IPS-20b (cell line): ENCODE results near the gene ZNF730.
"Not testable (repeated sequence)": the region's sequence is repeated elsewhere in the genome, so short reads cannot be mapped to it uniquely, and the experiment has no call there.

Experiments
- H3K27ac ChIP-seq: one replicate; pipeline ENCODE4 v1.5.1; 2013; ENCODE audit warnings: low read length
- H3K27me3 ChIP-seq: 2 replicates; pipeline ENCODE4 v1.6.1; 2013; ENCODE audit warnings: mild to moderate bottlenecking, low read length, inconsistent platforms; ENCODE audit not compliant: insufficient read depth
- H3K36me3 ChIP-seq: 2 replicates; pipeline ENCODE4 v1.6.1; 2013; ENCODE audit warnings: low read depth, mild to moderate bottlenecking, inconsistent platforms, low read length, moderate library complexity; ENCODE audit not compliant: insufficient read depth
- H3K4me1 ChIP-seq: 2 replicates; pipeline ENCODE4 v1.6.1; 2013; ENCODE audit warnings: mild to moderate bottlenecking, control low read depth, inconsistent platforms, low read length, moderate library complexity; ENCODE audit not compliant: insufficient read depth
- H3K4me3 ChIP-seq: 2 replicates; pipeline ENCODE4 v1.5.1; 2013; ENCODE audit warnings: mild to moderate bottlenecking, low read length, inconsistent platforms
- H3K9ac ChIP-seq: 2 replicates; pipeline ENCODE4 v1.6.1; 2013; ENCODE audit warnings: low read depth, mild to moderate bottlenecking, inconsistent platforms, low read length, moderate library complexity
- H3K9me3 ChIP-seq: 2 replicates; pipeline ENCODE4 v1.6.1; 2013; ENCODE audit warnings: mild to moderate bottlenecking, low read depth, low read length, inconsistent platforms; ENCODE audit not compliant: insufficient read depth

Gene ZNF730

DNA sequence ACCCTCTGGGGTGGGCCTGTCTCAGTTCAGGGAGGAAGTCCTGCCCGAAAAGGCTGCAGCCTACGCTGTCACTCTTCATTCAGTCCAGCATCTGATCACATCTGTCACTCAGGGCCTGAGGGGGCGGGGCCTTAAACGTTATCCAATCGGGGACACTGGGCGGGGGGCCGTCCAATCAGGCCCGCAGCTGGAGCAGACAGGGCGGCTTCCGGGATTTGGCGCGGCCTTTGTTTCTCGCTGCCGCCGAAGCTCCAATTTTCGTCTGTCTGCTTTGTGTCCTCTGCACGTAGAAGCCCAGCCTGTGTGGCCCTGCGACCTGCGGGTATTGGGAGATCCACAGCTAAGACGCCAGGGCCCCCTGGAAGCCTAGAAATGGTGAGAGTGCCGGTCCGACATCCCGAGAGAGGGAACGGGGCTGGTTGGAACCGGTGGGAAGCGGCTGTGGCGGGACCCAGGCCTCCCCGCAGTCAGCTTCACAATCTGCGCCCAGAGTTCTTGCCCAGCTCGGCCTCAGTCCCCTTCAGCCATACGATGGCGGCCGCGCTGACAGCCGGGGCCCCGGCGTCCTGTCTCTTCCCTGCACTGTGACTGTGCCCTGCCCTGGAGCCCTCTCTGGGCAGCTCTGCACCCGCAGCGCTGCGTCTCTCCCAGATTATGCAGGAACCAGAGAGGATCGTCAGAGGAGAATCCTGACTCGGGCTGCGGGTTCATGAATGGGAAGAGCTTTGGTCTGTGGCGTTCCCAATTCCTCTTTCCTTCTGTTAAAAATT is at the start of gene ZNF730:
TSS of gene ZNF730 (plus strand) at position 224 of the 770 bp plus-strand sequence. CDS start at position 373, 149 bp downstream.
- Histone ChIP-seq H3K36me3 (peaks cover 23% of the 10 kb centered on the region), H3K27me3 (no peaks in the 10 kb centered on the region), H3K9me3 (no peaks in the 10 kb centered on the region), H3K9ac (peak within 1 kb of the TSS; percentile 95), H3K27ac (peak within 1 kb of the TSS; percentile 93), H3K4me1 (peaks cover 13% of the 10 kb centered on the region; the same call in 1 of the 2 replicates), H3K4me3 (peak within 1 kb of the TSS; percentile 86)

DNA sequence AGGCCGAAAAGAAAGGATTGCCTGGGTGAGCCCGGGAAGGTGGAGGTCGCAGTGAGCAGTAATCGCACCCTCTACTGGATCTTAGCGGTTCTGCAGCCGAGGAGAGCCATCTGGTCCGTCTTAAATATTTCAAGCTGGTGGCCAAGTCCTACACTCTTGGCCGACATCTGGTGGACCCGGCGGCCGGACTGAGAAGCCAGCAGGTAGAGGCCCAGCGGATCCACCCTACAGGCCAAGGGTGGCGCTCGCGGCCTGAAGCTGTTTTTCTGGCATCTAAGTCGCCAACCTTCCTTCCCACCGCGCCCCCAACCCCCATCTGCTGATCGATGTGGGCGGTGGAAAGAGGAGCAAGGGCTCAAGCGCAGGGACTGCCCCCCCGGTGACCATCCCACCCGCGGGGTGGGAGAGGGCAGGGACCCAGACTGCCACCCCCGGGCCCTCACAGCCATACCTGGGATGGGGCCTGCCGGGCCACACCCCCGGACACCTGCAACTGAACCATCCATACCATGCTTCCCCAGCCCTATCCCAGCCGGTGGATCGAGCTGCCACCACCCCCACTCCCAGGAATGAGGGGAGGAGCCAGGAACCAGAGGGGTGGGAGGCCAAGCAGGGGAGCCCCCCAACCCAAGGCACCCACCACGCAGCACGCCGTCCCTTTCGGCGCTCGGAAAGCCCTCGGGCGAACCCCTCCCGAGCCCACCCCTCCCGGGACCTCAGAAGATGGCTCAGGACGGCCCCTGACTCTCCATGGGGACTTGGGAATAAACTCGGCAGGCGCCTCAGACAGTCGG is 46.3 kb upstream of the ZNF730 start:
- H3K27ac ChIP-seq: no peak overlapping the region
- H3K4me1 ChIP-seq: no peaks in the 10 kb centered on the region
- H3K27me3 ChIP-seq: no peaks in the 10 kb centered on the region; the same call in 1 of the 2 replicates
- peaks cover 47% of the 10 kb centered on the region for H3K9me3 ChIP-seq
- H3K36me3 ChIP-seq: no peaks in the 10 kb centered on the region
- H3K4me3 ChIP-seq: no peak overlapping the region
- H3K9ac ChIP-seq: no peak overlapping the region

DNA sequence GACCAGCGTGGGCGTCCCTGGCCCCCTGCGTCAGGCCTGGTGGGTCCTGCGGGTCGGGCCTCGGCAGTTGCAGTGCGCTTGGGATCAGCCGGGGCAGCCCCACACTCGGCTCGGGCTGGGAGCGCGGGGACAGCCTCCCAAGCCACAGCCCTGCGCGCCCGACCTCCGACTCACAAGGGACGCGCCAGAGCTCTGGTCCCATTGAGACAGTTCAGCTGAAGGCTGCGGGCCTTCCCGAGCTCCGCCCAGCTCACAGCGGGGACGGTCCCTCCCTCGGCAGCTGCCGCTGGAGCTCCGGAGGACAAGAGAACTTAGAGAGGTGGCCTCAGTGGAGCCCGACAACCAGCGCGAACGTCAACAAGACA is 45.7 kb upstream of the ZNF730 start:
- peaks cover 2% of the 10 kb centered on the region; the same call in 1 of the 2 replicates for H3K36me3 ChIP-seq
- H3K9ac ChIP-seq: no peak overlapping the region
- H3K9me3 ChIP-seq: peaks cover 41% of the 10 kb centered on the region
- H3K27ac ChIP-seq: no peak overlapping the region
- no peak overlapping the region for H3K4me3 ChIP-seq
- no peaks in the 10 kb centered on the region; the same call in 1 of the 2 replicates for H3K27me3 ChIP-seq
- H3K4me1 ChIP-seq: no peaks in the 10 kb centered on the region

DNA sequence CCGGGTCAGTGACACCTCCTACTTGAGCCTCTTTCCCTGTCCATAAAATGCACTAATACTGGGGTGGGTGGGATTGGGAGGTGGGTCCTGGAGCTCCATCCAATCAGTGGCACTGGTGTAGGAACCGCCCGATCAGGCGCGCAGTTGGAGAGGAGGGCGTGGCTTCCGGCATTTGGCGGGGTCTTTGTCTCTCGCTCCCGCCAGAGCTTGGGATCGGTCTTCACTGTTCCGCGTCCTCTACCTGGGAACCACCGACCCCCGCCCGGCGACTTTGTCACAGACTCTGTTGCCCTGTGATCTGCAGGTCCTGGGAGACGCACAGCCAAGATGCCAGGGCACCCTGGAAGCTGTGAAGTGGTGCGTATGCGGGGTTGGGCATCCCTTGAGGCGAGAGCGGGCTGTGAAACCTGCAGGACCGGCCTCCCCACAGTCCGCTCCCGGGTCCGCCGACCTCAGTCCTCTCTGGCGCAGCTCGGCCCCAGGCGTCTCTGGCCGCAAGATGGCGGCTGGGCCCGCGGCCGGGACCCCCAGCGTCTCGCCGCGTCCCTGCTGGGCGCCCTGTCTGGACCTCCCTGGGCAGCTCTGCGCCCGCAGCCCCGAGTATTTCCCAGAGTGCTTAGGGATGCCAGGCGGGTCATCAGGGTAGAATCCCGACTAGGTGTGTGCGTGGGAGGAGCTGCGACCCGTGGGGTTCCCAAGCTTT is 41.6 kb upstream of the ZNF730 start:
- peaks cover 23% of the 10 kb centered on the region; the same call in 1 of the 2 replicates for H3K36me3 ChIP-seq
- H3K27ac ChIP-seq: peak overlapping the region; percentile 99
- H3K4me1 ChIP-seq: peaks cover 8% of the 10 kb centered on the region
- H3K9me3 ChIP-seq: peaks cover 8% of the 10 kb centered on the region; the same call in 1 of the 2 replicates
- no peaks in the 10 kb centered on the region; the same call in 1 of the 2 replicates for H3K27me3 ChIP-seq
- peak overlapping the region; percentile 99 for H3K9ac ChIP-seq
- peak overlapping the region; percentile 100 for H3K4me3 ChIP-seq

DNA sequence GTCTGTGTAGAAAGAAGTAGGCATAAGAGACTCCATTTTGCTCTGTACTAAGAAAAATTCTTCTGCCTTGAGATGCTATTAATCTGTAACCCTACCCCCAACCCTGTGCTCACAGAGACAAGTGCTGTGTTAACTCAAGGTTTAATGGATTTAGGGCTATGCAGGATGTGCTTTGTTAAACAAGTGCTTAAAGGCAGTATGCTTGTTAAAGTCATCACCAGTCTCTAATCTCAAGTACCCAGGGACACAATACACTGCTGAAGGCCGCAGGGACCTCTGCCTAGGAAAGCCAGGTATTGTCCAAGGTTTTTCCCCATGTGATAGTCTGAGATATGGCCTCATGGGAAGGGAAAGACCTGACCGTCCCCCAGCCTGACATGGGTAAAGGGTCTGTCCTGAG is 39.0 kb upstream of the ZNF730 start:
- not testable (repeated sequence) for H3K4me1 ChIP-seq, H3K9me3 ChIP-seq, H3K27ac ChIP-seq, H3K27me3 ChIP-seq
- Histone ChIP-seq H3K36me3 (peaks cover 49% of the 10 kb centered on the region), H3K4me3 (peak overlapping the region; percentile 100; the same call in 1 of the 2 replicates), H3K9ac (peak overlapping the region; percentile 37; the same call in 1 of the 2 replicates)

DNA sequence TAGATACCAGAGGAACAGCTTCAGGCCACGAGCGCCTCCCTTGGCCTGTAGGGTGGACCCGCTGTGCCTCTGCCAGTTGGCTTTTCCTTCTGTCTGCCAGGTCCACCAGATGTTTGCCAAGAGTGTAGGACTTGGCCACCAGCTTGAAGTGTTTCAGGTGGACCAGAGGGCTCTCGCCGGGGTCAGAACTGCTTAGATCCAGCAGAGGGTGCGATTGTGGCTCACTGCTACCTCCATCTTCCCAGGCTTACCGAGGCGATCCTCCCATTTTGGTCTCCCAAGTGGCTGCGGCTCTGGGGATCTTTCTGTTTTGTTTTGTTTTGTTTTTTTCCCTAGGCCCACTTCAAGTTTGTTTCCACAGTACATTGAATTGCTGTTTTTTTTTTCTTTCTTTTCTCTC is 23.0 kb upstream of the ZNF730 start:
- Histone ChIP-seq H3K36me3 (peaks cover 94% of the 10 kb centered on the region), H3K9me3 (peaks cover 25% of the 10 kb centered on the region)

DNA sequence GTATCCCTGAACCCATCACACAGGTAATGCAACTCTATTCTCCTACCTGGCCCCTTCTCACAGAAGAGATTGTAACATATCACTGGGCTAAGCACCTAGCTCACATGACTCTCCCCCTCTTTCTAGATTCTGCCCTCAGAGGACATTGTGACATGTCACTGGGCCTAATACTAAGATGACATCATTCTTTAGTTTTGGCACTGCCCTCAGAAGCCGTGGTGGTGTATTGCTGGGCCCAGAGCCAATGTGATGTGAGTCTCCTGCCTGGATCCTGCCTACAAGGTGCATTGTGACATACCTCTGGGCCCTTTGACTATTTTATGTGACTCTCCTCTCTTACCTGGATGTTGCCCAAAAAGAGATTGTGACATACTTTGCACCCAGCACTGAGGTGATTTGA is 21.4 kb upstream of the ZNF730 start:
- H3K4me3 ChIP-seq: no peak overlapping the region
- H3K9ac ChIP-seq: no peak overlapping the region
- no peaks in the 10 kb centered on the region for H3K4me1 ChIP-seq
- H3K9me3 ChIP-seq: peaks cover 12% of the 10 kb centered on the region
- peaks cover 94% of the 10 kb centered on the region for H3K36me3 ChIP-seq
- H3K27ac ChIP-seq: no peak overlapping the region
- no peaks in the 10 kb centered on the region for H3K27me3 ChIP-seq

More for the DNA sequence above, 23.0 kb upstream of the ZNF730 start:
- Histone ChIP-seq H3K27me3 (no peaks in the 10 kb centered on the region), H3K9ac (no peak overlapping the region), H3K27ac (no peak overlapping the region), H3K4me1 (no peaks in the 10 kb centered on the region), H3K4me3 (no peak overlapping the region)

DNA sequence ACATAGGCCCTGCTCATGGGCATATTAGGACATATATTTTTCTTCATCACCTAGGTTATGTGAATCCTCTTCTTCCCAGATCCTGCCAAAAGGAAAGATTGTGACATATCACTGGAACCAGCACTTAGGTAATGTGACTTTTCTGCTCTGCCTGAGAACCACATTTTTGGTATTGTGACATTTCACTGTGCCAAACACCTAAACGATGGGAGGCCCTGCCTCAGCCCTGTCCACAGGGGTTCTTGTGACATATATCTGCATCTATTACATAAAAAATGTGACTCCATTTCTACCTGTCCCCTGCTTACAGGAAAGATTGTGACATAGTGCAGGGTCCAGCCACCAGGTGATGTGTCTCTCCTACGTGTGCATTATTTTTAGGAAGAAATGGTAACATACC is 18.5 kb upstream of the ZNF730 start:
- Histone ChIP-seq H3K36me3 (peaks cover 96% of the 10 kb centered on the region), H3K9me3 (no peaks in the 10 kb centered on the region), H3K4me1 (no peaks in the 10 kb centered on the region), H3K4me3 (no peak overlapping the region), H3K9ac (no peak overlapping the region), H3K27me3 (no peaks in the 10 kb centered on the region), H3K27ac (no peak overlapping the region)

DNA sequence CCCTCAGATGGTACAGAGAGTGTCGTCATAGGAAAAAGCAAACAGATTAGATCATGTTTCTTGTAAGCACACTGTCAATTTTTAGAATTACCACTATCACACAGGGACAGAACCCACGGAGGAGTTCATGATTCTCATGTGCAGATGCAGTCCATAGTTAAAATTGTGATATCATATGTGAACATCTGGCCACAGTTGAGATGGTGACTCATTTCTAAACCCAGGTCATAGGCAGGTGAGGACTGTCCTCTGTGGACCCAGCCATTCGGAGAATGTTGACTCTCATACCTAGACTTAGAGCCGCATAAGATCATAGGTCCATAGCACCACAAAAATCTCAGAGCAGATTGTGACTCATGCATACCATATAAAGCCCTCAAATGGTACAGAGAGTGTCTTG is 17.8 kb upstream of the ZNF730 start:
- no peak overlapping the region for H3K27ac ChIP-seq
- H3K27me3 ChIP-seq: no peaks in the 10 kb centered on the region
- H3K9me3 ChIP-seq: no peaks in the 10 kb centered on the region
- no peak overlapping the region for H3K4me3 ChIP-seq
- H3K4me1 ChIP-seq: no peaks in the 10 kb centered on the region
- H3K9ac ChIP-seq: no peak overlapping the region
- H3K36me3 ChIP-seq: peaks cover 97% of the 10 kb centered on the region

DNA sequence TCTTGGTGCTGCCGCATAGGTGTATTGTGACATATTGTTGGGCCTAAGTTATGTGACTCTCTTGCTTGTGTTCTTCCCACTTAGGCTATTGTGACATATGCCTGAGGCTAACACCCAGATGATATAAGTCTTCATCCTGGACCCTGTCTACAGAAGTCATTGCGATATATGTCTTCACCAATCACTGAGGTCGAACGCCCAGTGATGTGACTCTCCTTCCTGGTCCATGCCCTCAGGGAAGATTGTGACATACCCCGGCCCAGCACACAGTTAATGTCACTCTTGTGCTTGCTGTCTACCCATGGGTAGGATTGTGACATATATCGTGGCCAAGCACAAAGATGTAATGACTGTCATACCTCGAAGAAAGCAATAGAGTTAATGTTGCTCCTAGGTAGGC is 16.9 kb upstream of the ZNF730 start:
- Histone ChIP-seq H3K36me3 (peaks cover 98% of the 10 kb centered on the region), H3K4me3 (no peak overlapping the region), H3K4me1 (no peaks in the 10 kb centered on the region), H3K9ac (no peak overlapping the region), H3K27me3 (no peaks in the 10 kb centered on the region), H3K9me3 (no peaks in the 10 kb centered on the region), H3K27ac (no peak overlapping the region)

DNA sequence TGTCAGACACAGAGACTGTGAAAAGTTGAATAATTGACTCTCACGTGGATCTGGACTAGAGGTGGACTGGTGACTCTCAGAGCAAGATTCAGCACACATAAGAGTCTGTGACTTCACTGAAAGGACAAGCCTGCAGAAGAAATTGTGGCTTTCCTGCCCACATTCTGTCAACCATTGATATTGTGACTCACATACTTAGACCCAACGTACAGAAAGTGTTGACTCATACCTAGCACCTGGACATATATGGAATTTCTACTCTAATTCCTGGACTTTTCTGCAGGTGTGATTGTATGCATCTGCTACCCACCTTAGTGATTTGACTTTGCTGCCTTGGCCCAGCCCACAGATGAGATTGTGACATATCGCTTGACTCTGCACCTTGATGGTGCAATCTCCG is 15.6 kb upstream of the ZNF730 start:
- H3K27ac ChIP-seq: no peak overlapping the region
- H3K4me1 ChIP-seq: no peaks in the 10 kb centered on the region
- H3K9me3 ChIP-seq: no peaks in the 10 kb centered on the region
- H3K36me3 ChIP-seq: peaks cover 98% of the 10 kb centered on the region
- H3K27me3 ChIP-seq: no peaks in the 10 kb centered on the region
- no peak overlapping the region for H3K9ac ChIP-seq
- no peak overlapping the region for H3K4me3 ChIP-seq
